ENCODE measurements around the gene ADAMTS12. TPM values are rescaled to one million over a fixed set of nuclear protein-coding genes. Genes with fewer than 3 reads are reported as not detected.

Gene ADAMTS12
- total RNA-seq, 1 donor = 6.9 TPM

GRCh38 chr5:33842456-33842855 lies 49.3 kb downstream of the ADAMTS12 start:
- no peak overlapping the region for H3K4me3 ChIP-seq (ENCODE audit: insufficient read depth, low read length)
- H3K4me2 ChIP-seq (ENCODE audit: insufficient read depth, low read length) = no peak overlapping the region
- no peaks in the 10 kb centered on the region for H3K9me3 ChIP-seq (ENCODE audit: low read depth, low read length)
- peaks cover 31% of the 10 kb centered on the region for H3K4me1 ChIP-seq (ENCODE audit: insufficient read depth, low read length)
- H3K79me2 ChIP-seq (ENCODE audit: insufficient read depth, low read length) = peaks cover 80% of the 10 kb centered on the region
- peaks cover 6% of the 10 kb centered on the region for H4K20me1 ChIP-seq (ENCODE audit: insufficient read depth, low read length)
- peak overlapping the region; percentile 65 for H3K27ac ChIP-seq (ENCODE audit: low read depth, low read length)
- H3K36me3 ChIP-seq (ENCODE audit: insufficient read depth, low read length) = no peaks in the 10 kb centered on the region
- no peaks in the 10 kb centered on the region for H3K27me3 ChIP-seq (ENCODE audit: insufficient read depth, low read length)
- DNase-seq (ENCODE audit: insufficient read length, low spot score, missing footprints) = no peak
- TF ChIP-seq CTCF (IDR thresholded peaks at IDR 0.05; ENCODE audit: extremely low read depth, low read depth, low read length) = no peak
- no peak overlapping the region for H2AFZ ChIP-seq (ENCODE audit: low read length)

GRCh38 chr5:33841891-33842290 lies 49.9 kb downstream of the ADAMTS12 start:
- H3K4me2 ChIP-seq (ENCODE audit: insufficient read depth, low read length) = no peak overlapping the region
- H3K4me1 ChIP-seq (ENCODE audit: insufficient read depth, low read length) = peaks cover 29% of the 10 kb centered on the region
- peaks cover 3% of the 10 kb centered on the region for H4K20me1 ChIP-seq (ENCODE audit: insufficient read depth, low read length)
- H2AFZ ChIP-seq (ENCODE audit: low read length) = no peak overlapping the region
- H3K9me3 ChIP-seq (ENCODE audit: low read depth, low read length) = no peaks in the 10 kb centered on the region
- H3K27me3 ChIP-seq (ENCODE audit: insufficient read depth, low read length) = no peaks in the 10 kb centered on the region
- no peak overlapping the region for H3K4me3 ChIP-seq (ENCODE audit: insufficient read depth, low read length)
- H3K79me2 ChIP-seq (ENCODE audit: insufficient read depth, low read length) = peaks cover 82% of the 10 kb centered on the region
- H3K27ac ChIP-seq (ENCODE audit: low read depth, low read length) = no peak overlapping the region
- DNase-seq (ENCODE audit: insufficient read length, low spot score, missing footprints) = no peak
- no peaks in the 10 kb centered on the region for H3K36me3 ChIP-seq (ENCODE audit: insufficient read depth, low read length)
- no peak for TF ChIP-seq CTCF (IDR thresholded peaks at IDR 0.05; ENCODE audit: extremely low read depth, low read depth, low read length)

- no peak overlapping the region for H2AFZ ChIP-seq (ENCODE audit: low read length)
- H3K4me1 ChIP-seq (ENCODE audit: insufficient read depth, low read length) = peaks cover 30% of the 10 kb centered on the region
- no peaks in the 10 kb centered on the region for H3K27me3 ChIP-seq (ENCODE audit: insufficient read depth, low read length)
- no peak overlapping the region for H3K4me2 ChIP-seq (ENCODE audit: insufficient read depth, low read length)
- H3K4me3 ChIP-seq (ENCODE audit: insufficient read depth, low read length) = no peak overlapping the region
- no peak for DNase-seq (ENCODE audit: insufficient read length, low spot score, missing footprints)
- H3K79me2 ChIP-seq (ENCODE audit: insufficient read depth, low read length) = peaks cover 82% of the 10 kb centered on the region
- H4K20me1 ChIP-seq (ENCODE audit: insufficient read depth, low read length) = no peaks in the 10 kb centered on the region
- H3K9me3 ChIP-seq (ENCODE audit: low read depth, low read length) = no peaks in the 10 kb centered on the region
- no peak for TF ChIP-seq CTCF (IDR thresholded peaks at IDR 0.05; ENCODE audit: extremely low read depth, low read depth, low read length)
- H3K36me3 ChIP-seq (ENCODE audit: insufficient read depth, low read length) = no peaks in the 10 kb centered on the region
- H3K27ac ChIP-seq (ENCODE audit: low read depth, low read length) = no peak overlapping the region
These were observed 50.8 kb downstream of the ADAMTS12 start for GRCh38 chr5:33840927-33841547.

- no peak overlapping the region for H3K4me3 ChIP-seq (ENCODE audit: insufficient read depth, low read length)
- DNase-seq (ENCODE audit: insufficient read length, low spot score, missing footprints) = no peak
- H3K27me3 ChIP-seq (ENCODE audit: insufficient read depth, low read length) = no peaks in the 10 kb centered on the region
- H3K4me2 ChIP-seq (ENCODE audit: insufficient read depth, low read length) = no peak overlapping the region
- no peak overlapping the region for H3K27ac ChIP-seq (ENCODE audit: low read depth, low read length)
- H2AFZ ChIP-seq (ENCODE audit: low read length) = no peak overlapping the region
- H4K20me1 ChIP-seq (ENCODE audit: insufficient read depth, low read length) = no peaks in the 10 kb centered on the region
- no peaks in the 10 kb centered on the region for H3K36me3 ChIP-seq (ENCODE audit: insufficient read depth, low read length)
- H3K9me3 ChIP-seq (ENCODE audit: low read depth, low read length) = no peaks in the 10 kb centered on the region
- peaks cover 78% of the 10 kb centered on the region for H3K79me2 ChIP-seq (ENCODE audit: insufficient read depth, low read length)
- peaks cover 39% of the 10 kb centered on the region for H3K4me1 ChIP-seq (ENCODE audit: insufficient read depth, low read length)
- no peak for TF ChIP-seq CTCF (IDR thresholded peaks at IDR 0.05; ENCODE audit: extremely low read depth, low read depth, low read length)
These were observed 54.5 kb downstream of the ADAMTS12 start for GRCh38 chr5:33837301-33837700.
